Measurements from ENCODE around the gene TSPEAR.

DNA sequence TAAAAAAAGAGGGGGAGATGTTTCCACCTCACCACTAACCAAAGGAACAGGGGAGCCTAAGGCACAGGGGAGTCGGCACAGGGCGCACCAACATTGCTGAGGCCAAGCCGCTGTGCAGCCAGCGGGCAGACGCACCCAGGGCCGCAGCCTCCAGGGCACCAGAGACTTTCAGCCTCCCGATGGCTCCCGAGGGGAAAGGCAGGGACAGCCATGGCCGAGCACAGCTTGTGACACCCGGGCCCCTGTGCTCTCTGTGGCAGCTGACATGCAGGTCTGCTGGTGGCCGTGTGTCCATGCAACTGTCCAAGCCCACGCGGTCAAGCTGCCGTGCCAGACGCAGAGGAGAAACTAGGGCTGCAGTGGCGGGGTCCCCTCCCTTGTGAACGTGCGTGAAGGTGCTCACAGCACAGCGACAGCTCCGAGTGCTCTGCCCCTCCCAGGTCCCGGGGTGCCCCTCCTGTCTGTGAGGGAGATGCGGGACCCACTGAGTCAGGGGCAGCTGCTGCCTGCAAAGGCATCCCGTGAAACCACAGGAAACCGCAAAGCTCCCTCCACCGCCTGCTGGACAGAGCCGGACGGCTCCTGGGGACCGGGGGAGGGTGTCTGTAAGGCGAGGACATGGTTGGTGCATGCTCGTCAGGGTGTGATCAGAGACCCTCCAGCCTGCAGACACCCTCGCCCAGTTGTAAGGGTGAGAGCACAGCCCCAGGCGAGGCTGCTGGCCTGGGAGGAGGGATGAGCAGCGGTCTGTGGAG, 62.6 kb downstream of the TSPEAR start:
- TF ChIP-seq, protein P1, sequence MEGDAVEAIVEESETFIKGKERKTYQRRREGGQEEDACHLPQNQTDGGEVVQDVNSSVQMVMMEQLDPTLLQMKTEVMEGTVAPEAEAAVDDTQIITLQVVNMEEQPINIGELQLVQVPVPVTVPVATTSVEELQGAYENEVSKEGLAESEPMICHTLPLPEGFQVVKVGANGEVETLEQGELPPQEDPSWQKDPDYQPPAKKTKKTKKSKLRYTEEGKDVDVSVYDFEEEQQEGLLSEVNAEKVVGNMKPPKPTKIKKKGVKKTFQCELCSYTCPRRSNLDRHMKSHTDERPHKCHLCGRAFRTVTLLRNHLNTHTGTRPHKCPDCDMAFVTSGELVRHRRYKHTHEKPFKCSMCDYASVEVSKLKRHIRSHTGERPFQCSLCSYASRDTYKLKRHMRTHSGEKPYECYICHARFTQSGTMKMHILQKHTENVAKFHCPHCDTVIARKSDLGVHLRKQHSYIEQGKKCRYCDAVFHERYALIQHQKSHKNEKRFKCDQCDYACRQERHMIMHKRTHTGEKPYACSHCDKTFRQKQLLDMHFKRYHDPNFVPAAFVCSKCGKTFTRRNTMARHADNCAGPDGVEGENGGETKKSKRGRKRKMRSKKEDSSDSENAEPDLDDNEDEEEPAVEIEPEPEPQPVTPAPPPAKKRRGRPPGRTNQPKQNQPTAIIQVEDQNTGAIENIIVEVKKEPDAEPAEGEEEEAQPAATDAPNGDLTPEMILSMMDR (IDR thresholded peaks at IDR 0.05), result no peak
- TF ChIP-seq POLR2AphosphoS5 (IDR thresholded peaks at IDR 0.05), result no peak
- TF ChIP-seq POLR2A (IDR thresholded peaks at IDR 0.05; ENCODE audit: low read depth), result no peak
